Endothelial cell (in vitro differentiated cells): ENCODE results near the gene CEP83. TPM values are rescaled to one million over a fixed set of nuclear protein-coding genes. Genes with fewer than 3 reads are reported as not detected.

Source experiments
- DNase-seq: peaks from one replicate; pipeline ENCODE4 v3.0.0; 2021; ENCODE audit warnings: low spot score
- H3K27ac Mint-ChIP-seq: one replicate; pipeline ENCODE4 v1.8.0; 2021; ENCODE audit warnings: mixed read lengths, inconsistent platforms; ENCODE audit not compliant: unreplicated experiment
- H3K27me3 Mint-ChIP-seq: one replicate; pipeline ENCODE4 v1.8.0; 2021; ENCODE audit warnings: mild to moderate bottlenecking, moderate library complexity, mixed read lengths, inconsistent platforms; ENCODE audit not compliant: unreplicated experiment
- H3K36me3 Mint-ChIP-seq: one replicate; pipeline ENCODE4 v1.8.0; 2021; ENCODE audit warnings: mild to moderate bottlenecking, low read depth, mixed read lengths, inconsistent platforms; ENCODE audit not compliant: unreplicated experiment
- H3K4me1 Mint-ChIP-seq: one replicate; pipeline ENCODE4 v1.8.0; 2021; ENCODE audit warnings: mild to moderate bottlenecking, mixed read lengths, inconsistent platforms; ENCODE audit not compliant: unreplicated experiment
- H3K4me3 Mint-ChIP-seq: one replicate; pipeline ENCODE4 v1.8.0; 2021; ENCODE audit warnings: mild to moderate bottlenecking, mixed read lengths, inconsistent platforms; ENCODE audit not compliant: unreplicated experiment
- H3K9me3 Mint-ChIP-seq: one replicate; pipeline ENCODE4 v1.8.0; 2021; ENCODE audit warnings: mixed read lengths, inconsistent platforms; ENCODE audit not compliant: unreplicated experiment
- total RNA-seq: library from RNA; stranded (reverse); fragmentation: NEBNext Ultra II Directional; extraction: Animal tissue kit (Norgen Biotek cat#: 25700); gene quantifications from one replicate; pipeline ENCODE4 v1.2.1, GENCODE V29; 2021; ENCODE audit not compliant: unreplicated experiment
- TF ChIP-seq, protein P1 (sequence below): fragments of 200-600 bp; sonication (generic); IDR thresholded peaks from one replicate; pipeline ENCODE4 v1.5.0; 2021; ENCODE audit warnings: antibody characterized with exemption; ENCODE audit not compliant: unreplicated experiment

CEP83 gene
- total RNA-seq, 1 donor from 2014 or later: 18.6 TPM

DNA sequence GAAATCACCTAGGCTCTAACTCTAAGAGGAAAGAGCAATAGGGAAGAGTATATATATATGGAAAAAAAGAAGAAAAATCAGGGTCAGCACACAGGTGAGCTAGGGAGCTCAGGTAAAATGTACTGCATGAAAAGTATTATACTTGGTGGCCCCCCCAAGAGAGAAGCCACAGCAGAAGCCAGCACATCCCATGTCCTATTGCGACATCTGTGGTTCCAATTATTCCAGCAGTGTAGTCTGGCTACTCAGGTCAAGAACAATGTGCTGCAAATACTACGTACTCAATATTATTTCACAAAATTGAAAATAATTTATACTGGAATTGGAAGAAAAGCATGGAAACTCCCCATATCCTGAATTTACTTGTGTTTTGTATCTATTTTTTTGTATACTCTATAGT lies 85.5 kb downstream of the CEP83 start:
- H3K27ac Mint-ChIP-seq: no peak overlapping the region
- no peaks in the 10 kb centered on the region for H3K9me3 Mint-ChIP-seq
- H3K4me3 Mint-ChIP-seq: no peak overlapping the region
- H3K27me3 Mint-ChIP-seq: no peaks in the 10 kb centered on the region
- no peaks in the 10 kb centered on the region for H3K4me1 Mint-ChIP-seq
- TF ChIP-seq, protein P1, sequence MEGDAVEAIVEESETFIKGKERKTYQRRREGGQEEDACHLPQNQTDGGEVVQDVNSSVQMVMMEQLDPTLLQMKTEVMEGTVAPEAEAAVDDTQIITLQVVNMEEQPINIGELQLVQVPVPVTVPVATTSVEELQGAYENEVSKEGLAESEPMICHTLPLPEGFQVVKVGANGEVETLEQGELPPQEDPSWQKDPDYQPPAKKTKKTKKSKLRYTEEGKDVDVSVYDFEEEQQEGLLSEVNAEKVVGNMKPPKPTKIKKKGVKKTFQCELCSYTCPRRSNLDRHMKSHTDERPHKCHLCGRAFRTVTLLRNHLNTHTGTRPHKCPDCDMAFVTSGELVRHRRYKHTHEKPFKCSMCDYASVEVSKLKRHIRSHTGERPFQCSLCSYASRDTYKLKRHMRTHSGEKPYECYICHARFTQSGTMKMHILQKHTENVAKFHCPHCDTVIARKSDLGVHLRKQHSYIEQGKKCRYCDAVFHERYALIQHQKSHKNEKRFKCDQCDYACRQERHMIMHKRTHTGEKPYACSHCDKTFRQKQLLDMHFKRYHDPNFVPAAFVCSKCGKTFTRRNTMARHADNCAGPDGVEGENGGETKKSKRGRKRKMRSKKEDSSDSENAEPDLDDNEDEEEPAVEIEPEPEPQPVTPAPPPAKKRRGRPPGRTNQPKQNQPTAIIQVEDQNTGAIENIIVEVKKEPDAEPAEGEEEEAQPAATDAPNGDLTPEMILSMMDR: no peak
- no peak for DNase-seq
- no peaks in the 10 kb centered on the region for H3K36me3 Mint-ChIP-seq

DNA sequence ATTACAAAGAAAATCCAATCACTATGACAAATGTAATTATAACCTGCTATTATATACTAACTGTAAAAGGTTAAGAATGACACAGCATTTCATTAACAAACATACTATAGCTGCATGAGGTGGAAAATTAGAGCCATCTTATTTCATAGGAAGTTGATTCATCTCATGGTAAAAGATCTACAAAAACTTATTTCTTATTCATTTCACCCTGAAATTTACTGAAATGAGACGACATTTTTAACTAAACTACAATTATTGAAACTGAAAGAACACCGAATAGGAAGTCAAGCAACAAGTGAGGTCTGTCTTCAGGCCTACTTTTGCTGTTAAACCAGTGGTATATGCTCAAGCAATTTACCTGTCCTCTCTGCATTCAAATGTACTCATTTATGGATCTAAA lies 87.2 kb downstream of the CEP83 start:
- Mint-ChIP-seq H3K27me3 (no peaks in the 10 kb centered on the region), H3K4me3 (no peak overlapping the region), H3K27ac (no peak overlapping the region), H3K9me3 (no peaks in the 10 kb centered on the region), H3K36me3 (no peaks in the 10 kb centered on the region), H3K4me1 (no peaks in the 10 kb centered on the region)
- DNase-seq: no peak
- TF ChIP-seq, protein P1: no peak

DNA sequence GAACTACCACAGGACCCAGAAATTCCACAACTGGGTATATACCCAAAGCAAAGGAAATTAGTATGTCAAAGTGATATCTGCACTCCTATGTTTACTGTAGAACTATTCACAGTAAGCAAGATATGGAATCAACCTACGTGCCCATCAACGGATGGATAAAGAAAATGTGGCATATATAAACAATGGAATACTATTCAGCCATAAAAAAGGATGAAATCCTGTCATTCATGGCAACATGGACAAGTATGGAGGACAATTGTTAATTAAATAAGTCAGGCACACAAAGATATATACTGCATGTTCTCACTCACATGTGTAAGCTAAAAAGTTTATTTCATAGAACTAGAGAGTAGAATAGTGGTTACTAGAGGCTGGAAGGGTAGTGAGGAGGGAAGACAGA lies 97.0 kb downstream of the CEP83 start:
- H3K9me3 Mint-ChIP-seq: peaks cover 5% of the 10 kb centered on the region
- H3K36me3 Mint-ChIP-seq: peaks cover 44% of the 10 kb centered on the region
- DNase-seq: no peak
- TF ChIP-seq, protein P1: no peak
- no peak overlapping the region for H3K4me3 Mint-ChIP-seq
- no peaks in the 10 kb centered on the region for H3K27me3 Mint-ChIP-seq
- H3K4me1 Mint-ChIP-seq: peaks cover under 1% of the 10 kb centered on the region
- no peak overlapping the region for H3K27ac Mint-ChIP-seq

DNA sequence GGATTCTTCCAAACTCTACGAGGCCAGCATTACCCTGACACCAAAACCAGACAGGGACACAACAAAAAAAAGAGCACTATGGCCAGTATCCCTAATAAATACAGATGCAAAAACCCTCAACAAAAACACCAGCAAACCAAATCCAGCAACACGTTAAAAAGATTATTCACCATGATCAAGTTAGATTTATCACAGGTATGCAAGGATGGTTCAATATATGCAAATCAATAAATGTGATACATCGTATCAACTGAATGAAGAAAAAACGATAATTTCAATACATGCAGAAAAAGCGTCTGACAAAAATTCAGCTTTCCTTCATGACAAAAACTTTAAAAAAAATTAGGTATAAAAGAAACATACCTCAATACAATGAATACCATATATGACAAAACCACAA lies 99.9 kb downstream of the CEP83 start:
- H3K4me1 Mint-ChIP-seq: peaks cover 13% of the 10 kb centered on the region
- H3K4me3 Mint-ChIP-seq: no peak overlapping the region
- TF ChIP-seq, protein P1: no peak
- no peak overlapping the region for H3K27ac Mint-ChIP-seq
- no peak for DNase-seq
- H3K27me3 Mint-ChIP-seq: no peaks in the 10 kb centered on the region
- H3K36me3 Mint-ChIP-seq: peaks cover 57% of the 10 kb centered on the region
- peaks cover 5% of the 10 kb centered on the region for H3K9me3 Mint-ChIP-seq

DNA sequence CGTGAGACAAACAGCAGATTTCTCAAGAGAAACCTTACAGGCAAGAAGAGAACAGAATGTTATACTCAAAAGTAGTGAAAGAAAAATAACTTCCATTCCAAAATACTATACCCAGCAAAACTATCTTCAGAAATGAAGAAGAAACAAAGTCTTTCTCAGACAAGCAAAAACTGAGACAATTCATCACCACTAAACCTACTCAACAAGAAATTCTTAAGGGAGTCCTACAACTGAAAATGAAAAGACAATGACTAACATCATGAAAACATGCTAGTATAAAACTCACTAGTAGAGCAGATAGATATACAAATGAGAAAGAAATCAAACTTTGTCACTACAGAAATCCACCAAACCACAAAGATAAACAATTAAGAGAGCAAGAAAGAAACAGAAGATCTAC lies 106.5 kb downstream of the CEP83 start:
- peaks cover 13% of the 10 kb centered on the region for H3K4me1 Mint-ChIP-seq
- TF ChIP-seq, protein P1: no peak
- peaks cover 51% of the 10 kb centered on the region for H3K36me3 Mint-ChIP-seq
- DNase-seq: no peak
- H3K9me3 Mint-ChIP-seq: peaks cover 9% of the 10 kb centered on the region
- no peak overlapping the region for H3K27ac Mint-ChIP-seq
- no peak overlapping the region for H3K4me3 Mint-ChIP-seq
- no peaks in the 10 kb centered on the region for H3K27me3 Mint-ChIP-seq
